Adipocyte (in vitro differentiated cells): Measurements from ENCODE around the gene DMRTA1.
"Not testable (repeated sequence)": the region's sequence is repeated elsewhere in the genome, so short reads cannot be mapped to it uniquely, and the experiment has no call there.

Experiments
- DNase-seq: peaks from one replicate; pipeline ENCODE4 v3.0.0-alpha.2; 2015; ENCODE audit warnings: low read depth
- H3K27me3 ChIP-seq: replicated peaks from 2 replicates; pipeline ENCODE4 v1.7.0; 2013; ENCODE audit warnings: mild to moderate bottlenecking, low read length, moderate library complexity; ENCODE audit not compliant: control insufficient read depth, insufficient read depth
- H3K36me3 ChIP-seq: 2 replicates; pipeline ENCODE4 v1.7.0; 2013; ENCODE audit warnings: low read length, mild to moderate bottlenecking, moderate library complexity; ENCODE audit not compliant: control insufficient read depth, insufficient read depth, severe bottlenecking
- H3K4me1 ChIP-seq: 2 replicates; pipeline ENCODE4 v1.7.0; 2013; ENCODE audit warnings: mild to moderate bottlenecking, low read length, moderate library complexity; ENCODE audit not compliant: control insufficient read depth, insufficient read depth
- H3K4me3 ChIP-seq: 2 replicates; pipeline ENCODE4 v1.7.0; 2013; ENCODE audit warnings: mild to moderate bottlenecking, low read length, moderate library complexity
- H3K9ac ChIP-seq: 2 replicates; pipeline ENCODE4 v1.7.0; 2013; ENCODE audit warnings: mild to moderate bottlenecking, low read length, moderate library complexity
- H3K9me3 ChIP-seq: 2 replicates; pipeline ENCODE4 v1.7.0; 2013; ENCODE audit warnings: mild to moderate bottlenecking, low read length, moderate library complexity; ENCODE audit not compliant: control insufficient read depth

The DMRTA1 gene

DNA sequence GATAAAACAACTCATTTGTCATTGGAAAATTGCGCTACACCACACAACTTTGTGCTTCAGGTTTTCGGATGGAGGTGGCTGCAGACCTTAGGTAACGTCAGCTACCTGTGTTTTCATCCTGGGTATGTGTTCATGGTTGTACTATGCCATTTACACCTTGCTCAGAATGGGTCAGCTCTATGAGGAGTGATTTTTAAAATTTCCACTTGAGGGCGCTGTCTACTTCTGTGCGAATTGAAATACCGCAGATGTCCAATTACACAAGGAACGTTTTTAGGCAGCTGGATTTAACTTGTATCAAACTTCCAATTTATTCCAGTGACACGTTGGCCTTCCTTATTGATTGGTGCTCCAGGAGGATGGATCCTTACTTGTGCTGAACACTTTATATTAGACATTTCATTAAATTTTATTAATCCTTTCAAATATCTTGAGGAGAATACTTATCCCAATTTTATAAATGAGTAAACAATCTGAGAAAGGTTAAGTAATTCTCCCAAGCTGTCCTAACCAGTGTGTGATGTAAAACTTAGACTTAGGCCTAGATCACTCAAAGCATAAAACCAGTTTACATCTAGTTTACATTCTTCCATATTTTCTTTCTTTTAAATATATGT, 23.4 kb downstream of the DMRTA1 start:
- Histone ChIP-seq H3K4me3 (no peak overlapping the region), H3K4me1 (no peaks in the 10 kb centered on the region), H3K27me3 (no peaks in the 10 kb centered on the region), H3K9me3 (no peaks in the 10 kb centered on the region), H3K36me3 (no peaks in the 10 kb centered on the region), H3K9ac (no peak overlapping the region)
- peak; percentile 81 for DNase-seq

DNA sequence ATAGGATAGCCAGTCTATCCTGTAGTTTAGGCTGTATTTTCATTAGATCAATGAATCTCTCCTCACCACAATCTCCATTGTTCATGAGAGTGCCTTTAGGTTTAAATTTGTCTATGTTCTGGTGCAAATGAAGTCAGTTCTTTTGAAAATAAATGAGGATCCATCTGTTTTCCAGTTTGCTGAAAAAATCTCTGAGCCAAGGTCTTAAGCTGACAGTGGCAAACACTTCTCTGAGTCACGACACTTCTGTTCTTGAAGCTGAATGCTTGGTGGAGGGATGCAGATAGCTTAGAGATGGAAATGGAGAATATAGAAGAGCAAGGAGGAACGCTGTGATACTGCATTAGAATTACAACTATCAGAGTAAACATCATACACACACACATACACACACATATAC, 34.9 kb downstream of the DMRTA1 start:
- peaks cover 13% of the 10 kb centered on the region for H3K9me3 ChIP-seq
- H3K4me1 ChIP-seq: no peaks in the 10 kb centered on the region
- H3K36me3 ChIP-seq: no peaks in the 10 kb centered on the region
- no peak overlapping the region for H3K4me3 ChIP-seq
- no peak overlapping the region for H3K9ac ChIP-seq
- DNase-seq: no peak
- H3K27me3 ChIP-seq: no peaks in the 10 kb centered on the region

DNA sequence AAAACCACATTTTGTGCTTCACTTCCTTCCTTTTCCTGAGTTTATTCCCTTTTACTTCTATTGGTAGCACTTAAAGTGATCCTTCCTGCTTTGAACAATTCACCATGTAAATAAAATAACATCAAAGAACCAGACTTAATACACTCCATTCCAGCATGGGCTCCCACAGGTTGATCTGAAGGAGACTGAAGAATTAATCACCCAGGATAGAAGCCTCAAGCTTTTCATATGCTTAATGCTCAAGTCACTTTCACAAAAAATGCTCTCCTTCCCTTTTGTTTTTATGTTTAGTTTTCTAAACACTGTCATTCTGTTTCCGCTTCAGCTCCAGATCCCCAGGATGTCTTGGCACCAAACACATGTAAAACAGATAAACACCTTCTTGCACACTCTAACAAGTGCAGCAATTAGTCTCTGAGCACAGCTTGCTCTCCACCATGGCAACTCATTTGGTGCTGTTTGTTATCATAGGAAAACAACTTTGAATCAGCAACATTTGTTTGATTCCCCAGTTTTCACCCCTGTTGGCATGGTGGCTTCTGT, 37.0 kb downstream of the DMRTA1 start:
- DNase-seq: no peak

DNA sequence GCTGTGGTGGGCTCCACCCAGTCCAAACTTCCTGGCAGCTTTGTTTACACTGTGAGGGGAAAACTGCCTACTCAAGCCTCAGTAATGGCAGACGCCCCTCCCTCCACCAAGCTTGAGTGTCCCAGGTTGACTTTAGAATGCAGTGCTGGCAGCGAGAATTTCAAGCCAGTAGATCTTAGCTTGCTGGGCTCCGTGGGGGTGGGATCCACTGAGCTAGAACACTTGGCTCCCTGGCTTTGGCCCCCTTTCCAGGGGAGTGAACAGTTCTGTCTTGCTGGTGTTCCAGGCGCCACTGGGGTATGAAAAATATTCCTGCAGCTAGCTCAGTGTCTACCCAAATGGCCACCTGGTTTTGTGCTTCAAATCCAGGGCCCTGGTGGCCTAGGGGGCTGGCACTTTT, 49.6 kb downstream of the DMRTA1 start:
- H3K36me3 ChIP-seq, H3K4me3 ChIP-seq, H3K4me1 ChIP-seq, DNase-seq, H3K9ac ChIP-seq, H3K9me3 ChIP-seq, H3K27me3 ChIP-seq: not testable (repeated sequence)

More for the DNA sequence above, 37.0 kb downstream of the DMRTA1 start:
- Histone ChIP-seq H3K4me3 (no peak overlapping the region), H3K27me3 (no peaks in the 10 kb centered on the region), H3K36me3 (no peaks in the 10 kb centered on the region), H3K4me1 (no peaks in the 10 kb centered on the region), H3K9me3 (peaks cover 13% of the 10 kb centered on the region), H3K9ac (no peak overlapping the region)
